ENCODE measurements around the gene NME8.

GRCh38 chr7:37817996-37818720, 30.2 kb upstream of the NME8 start:
- TF ChIP-seq CTCF (conservative IDR thresholded peaks at IDR 0.05; ENCODE audit: low read depth, low read length) (no peak), EZH2 (IDR thresholded peaks at IDR 0.05; ENCODE audit: low read length, unreplicated experiment) (no peak)
